B cell (primary cell): Measurements from ENCODE around the gene DGCR2. TPM values are rescaled to one million over a fixed set of nuclear protein-coding genes. Genes with fewer than 3 reads are reported as not detected.

Experiments
- ATAC-seq: fragments of 200-7000 bp; cut with Tn5 transposase; one replicate; pipeline ENCODE4 v1.10.0; 2021; ENCODE audit warnings: low read depth, mild to moderate bottlenecking, moderate number of reproducible peaks, moderate library complexity
- CTCF ChIA-PET: fragments of 350-600 bp; sonication (Branson Sonifier 250); formaldehyde crosslinking; loops from one replicate; lab custom pipeline; 2021; ENCODE audit warnings: antibody characterized with exemption, inconsistent platforms; lab: Charles Lee
- POLR2A ChIA-PET: fragments of 350-600 bp; sonication (Branson Sonifier 250); formaldehyde crosslinking; loops from one replicate; lab custom pipeline; 2021; ENCODE audit warnings: antibody characterized with exemption; lab: Charles Lee
- DNase-seq: peaks from one replicate; pipeline ENCODE4 v3.0.0; 2013
- H2AFZ ChIP-seq: 2 replicates; pipeline ENCODE4 v1.6.1; 2012; ENCODE audit warnings: mild to moderate bottlenecking, low read depth, low read length; ENCODE audit not compliant: insufficient read depth, poor library complexity, severe bottlenecking
- H3K27ac ChIP-seq, 2 donors: 1 replicate in 1 of 2; 2 replicates in 1 of 2; pipeline ENCODE4 v1.5.1; 2012 to 2013; ENCODE audit warnings: low read length in 2 of 2, mild to moderate bottlenecking in 2 of 2, moderate library complexity in 1 of 2
- H3K27me3 ChIP-seq, 4 experiments: fragments of 200-600 bp in 1 of 4; sonication (generic) in 1 of 4; replicated peaks in 1 of 4; 1 replicate in 2 of 4; 2 replicates in 2 of 4; pipeline versions ENCODE4 v1.6.1 to v1.7.0; 2013 to 2016; ENCODE audit warnings: low read length in 3 of 4, mild to moderate bottlenecking in 2 of 4, mixed read lengths in 1 of 4, moderate library complexity in 1 of 4; ENCODE audit not compliant: insufficient read depth in 4 of 4, control insufficient read depth in 3 of 4; ENCODE audit errors: control extremely low read depth in 1 of 4
- H3K36me3 ChIP-seq, 2 experiments: replicated peaks in 1 of 2; 1 replicate in 1 of 2; 2 replicates in 1 of 2; pipeline versions ENCODE4 v1.6.1 to v1.7.1; 2013; ENCODE audit warnings: low read length in 1 of 2; ENCODE audit not compliant: insufficient read depth in 2 of 2, control insufficient read depth in 1 of 2; ENCODE audit errors: control extremely low read depth in 1 of 2, extremely low read depth in 1 of 2
- H3K4me1 ChIP-seq, 2 donors: fragments of 200-600 bp in 1 of 2; sonication (generic) in 1 of 2; 1 replicate in 1 of 2; 2 replicates in 1 of 2; pipeline versions ENCODE4 v1.5.1 to v1.6.1; 2013 to 2017; ENCODE audit warnings: low read length in 2 of 2; ENCODE audit not compliant: control insufficient read depth in 2 of 2, insufficient read depth in 2 of 2
- H3K4me2 ChIP-seq: replicated peaks from 2 replicates; pipeline ENCODE3; 2012; ENCODE audit warnings: mild to moderate bottlenecking, low read depth, low read length; ENCODE audit not compliant: poor library complexity, severe bottlenecking
- H3K4me3 ChIP-seq, 5 experiments: fragments of 200-600 bp in 1 of 5; sonication (generic) in 1 of 5; 1 replicate in 3 of 5; 2 replicates in 2 of 5; pipeline versions ENCODE4 v1.5.1 to v1.7.0; 2011 to 2016; ENCODE audit warnings: low read length in 4 of 5, mild to moderate bottlenecking in 4 of 5, low read depth in 2 of 5, control low read depth in 1 of 5, moderate library complexity in 1 of 5; ENCODE audit not compliant: insufficient read depth in 1 of 5; ENCODE audit errors: control extremely low read depth in 1 of 5, extremely low read depth in 1 of 5
- H3K79me2 ChIP-seq: fragments of 200-600 bp; sonication (generic); one replicate; pipeline ENCODE4 v1.6.0; 2016; ENCODE audit warnings: low read length; ENCODE audit not compliant: control insufficient read depth, insufficient read depth
- H3K9ac ChIP-seq: fragments of 200-600 bp; sonication (generic); 2 replicates; pipeline ENCODE4 v1.6.1; 2017; ENCODE audit warnings: mild to moderate bottlenecking, low read length, moderate library complexity
- H3K9me3 ChIP-seq, 3 donors: one replicate each; pipeline versions ENCODE4 v1.6.1 to v1.7.1; 2013; ENCODE audit warnings: low read length in 2 of 3; ENCODE audit not compliant: control insufficient read depth in 2 of 3, insufficient read depth in 1 of 3; ENCODE audit errors: control extremely low read depth in 1 of 3
- H4K20me1 ChIP-seq: 2 replicates; pipeline ENCODE4 v1.6.0; 2012; ENCODE audit warnings: mild to moderate bottlenecking, low read length; ENCODE audit not compliant: insufficient read depth, control insufficient read depth, poor library complexity, severe bottlenecking
- H3K27ac Mint-ChIP-seq: one replicate; pipeline ENCODE4 v1.8.0; 2021; ENCODE audit warnings: mixed read lengths
- H3K27me3 Mint-ChIP-seq: one replicate; pipeline ENCODE4 v1.8.0; 2021; ENCODE audit warnings: mixed read lengths
- H3K4me1 Mint-ChIP-seq: one replicate; pipeline ENCODE4 v1.8.0; 2021; ENCODE audit warnings: mixed read lengths
- H3K4me3 Mint-ChIP-seq: one replicate; pipeline ENCODE4 v1.8.0; 2021; ENCODE audit warnings: mixed read lengths
- H3K9me3 Mint-ChIP-seq: one replicate; pipeline ENCODE4 v1.8.0; 2022; ENCODE audit warnings: mixed read lengths; ENCODE audit not compliant: insufficient read depth
- CTCF ChIP-seq: fragments of 200-600 bp; IDR thresholded peaks from one replicate; pipeline ENCODE4 v1.8.0; 2022; ENCODE audit warnings: antibody characterized with exemption, mild to moderate bottlenecking
- EZH2 ChIP-seq: IDR thresholded peaks from 2 replicates; pipeline ENCODE4 v1.6.1; 2012; ENCODE audit warnings: borderline replicate concordance, low read depth, mild to moderate bottlenecking, moderate library complexity, low read length; ENCODE audit not compliant: insufficient read depth, poor library complexity, severe bottlenecking
- WGBS: methylation state at CpG from one replicate; pipeline ENCODE4 v1.1.5; 2013; ENCODE audit warnings: missing lambda C conversion rate; ENCODE audit not compliant: insufficient coverage; 5-methylcytosine and 5-hydroxymethylcytosine counted together
- intact Hi-C: fragments of 100-400 bp; cut with micrococcal nuclease; formaldehyde crosslinking; loops from one replicate; pipeline ENCODE4 v1.10.0; 2022
- polyA plus RNA-seq: library from polyadenylated mRNA; depleted of rRNA; stranded (reverse); fragments of >200 nt; gene quantifications from 2 replicates; pipeline ENCODE4 v1.2.3, GENCODE V29; 2012
- total RNA-seq, 2 donors: library from RNA; stranded (reverse); fragments of 120-200 nt in 1 of 2; gene quantifications; 1 replicate in 1 of 2; 2 replicates in 1 of 2; pipeline versions ENCODE4 v1.2.3 to v1.2.4, GENCODE V29; 2013 to 2022

The DGCR2 gene
- total and polyA plus RNA-seq, 2 donors (not counting 1 experiment from before 2014, with no cell fraction given): 28.8 to 49.5 TPM

- Histone ChIP-seq H3K4me3 (no peak within 1 kb of the TSS), H3K9ac (no peak within 1 kb of the TSS), H3K9me3 (no peaks in the 10 kb centered on the region), H3K4me2 (no peak within 1 kb of the TSS), H4K20me1 (no peaks in the 10 kb centered on the region), H3K27me3 (no peaks in the 10 kb centered on the region), H2AFZ (no peak within 1 kb of the TSS), H3K79me2 (no peaks in the 10 kb centered on the region), H3K27ac (no peak within 1 kb of the TSS), H3K36me3 (peaks cover 0 to 20% of the 10 kb centered on the region in 2 experiments), H3K4me1 (no peaks in the 10 kb centered on the region)
- intact Hi-C loops: no loop called here
- Mint-ChIP-seq H3K27me3 (no peaks in the 10 kb centered on the region), H3K4me3 (no peak within 1 kb of the TSS), H3K4me1 (no peaks in the 10 kb centered on the region), H3K9me3 (no peaks in the 10 kb centered on the region), H3K27ac (no peak within 1 kb of the TSS)
- ATAC-seq (no peak), DNase-seq (no peak)
- WGBS: 94% methylated on average over 26 of the region's 27 CpGs
- ChIA-PET CTCF (no interaction called here), POLR2A (no interaction called here)
- TF ChIP-seq EZH2 (no peak), CTCF (no peak)
Measured at GRCh38 chr22:19130959-19131684, 8.9 kb upstream of the DGCR2 start, which contains the start of gene TSSK2. Gene TSSK2, plus strand, starts transcription at chr22:19131308. Its CDS starts 92 bp downstream, at chr22:19131400.

- Mint-ChIP-seq H3K27me3 (no peaks in the 10 kb centered on the region), H3K4me1 (no peaks in the 10 kb centered on the region), H3K9me3 (no peaks in the 10 kb centered on the region), H3K4me3 (no peak overlapping the region), H3K27ac (no peak overlapping the region)
- DNase-seq: no peak
- H3K4me2 ChIP-seq: no peak overlapping the region
- no peak overlapping the region for H3K4me3 ChIP-seq
- intact Hi-C loops: no loop called here
- 94% methylated on average over 7 of the region's 8 CpGs for WGBS
- no peaks in the 10 kb centered on the region for H4K20me1 ChIP-seq
- TF ChIP-seq EZH2 (no peak), CTCF (no peak)
- no peaks in the 10 kb centered on the region for H3K9me3 ChIP-seq
- H3K27me3 ChIP-seq: no peaks in the 10 kb centered on the region
- no peak for ATAC-seq
- ChIA-PET POLR2A (no interaction called here), CTCF (no interaction called here)
- H3K4me1 ChIP-seq: no peaks in the 10 kb centered on the region
- H3K9ac ChIP-seq: no peak overlapping the region
- no peak overlapping the region for H2AFZ ChIP-seq
- no peak overlapping the region for H3K27ac ChIP-seq
- no peaks in the 10 kb centered on the region for H3K79me2 ChIP-seq
- H3K36me3 ChIP-seq: peaks cover 0 to 15% of the 10 kb centered on the region in 2 experiments
Measured at GRCh38 chr22:19129871-19130270, 7.7 kb upstream of the DGCR2 start.
